Bronchial epithelial cell (primary cell): ENCODE measurements around the gene SEMA4D. TPM values are rescaled to one million over a fixed set of nuclear protein-coding genes. Genes with fewer than 3 reads are reported as not detected.

Source experiments
- DNase-seq: peaks from one replicate; pipeline ENCODE4 v3.0.0-alpha.2; 2010; ENCODE audit warnings: low read depth
- FAIRE-seq: peaks from 2 replicates; lab custom pipeline; 2011; peaks lifted over from hg19 to GRCh38; lab: Jason Lieb, UNC
- H3K27me3 ChIP-seq: 2 replicates; pipeline ENCODE4 v1.5.1; 2011; ENCODE audit warnings: low read length; ENCODE audit not compliant: control insufficient read depth, insufficient read depth
- H3K36me3 ChIP-seq: 2 replicates; pipeline ENCODE4 v1.5.1; 2011; ENCODE audit warnings: low read length; ENCODE audit not compliant: control insufficient read depth, insufficient read depth
- H3K4me3 ChIP-seq: 2 replicates; pipeline ENCODE4 v1.5.1; 2011; ENCODE audit warnings: mild to moderate bottlenecking, low read depth, low read length, control low read depth
- total RNA-seq: library from RNA; depleted of rRNA; stranded (reverse); fragments of >200 nt; gene quantifications from 2 replicates; pipeline ENCODE4 v1.2.1, GENCODE V29; 2014
- TF ChIP-seq, protein P1 (sequence below): IDR thresholded peaks from 2 replicates; pipeline ENCODE4 v1.5.1; 2011; ENCODE audit warnings: mild to moderate bottlenecking, moderate library complexity, low read length, control low read depth, inconsistent platforms; ENCODE audit not compliant: insufficient read depth, severe bottlenecking

Gene SEMA4D
- total RNA-seq, 1 donor from 2014 or later, result 1.8 TPM

DNA sequence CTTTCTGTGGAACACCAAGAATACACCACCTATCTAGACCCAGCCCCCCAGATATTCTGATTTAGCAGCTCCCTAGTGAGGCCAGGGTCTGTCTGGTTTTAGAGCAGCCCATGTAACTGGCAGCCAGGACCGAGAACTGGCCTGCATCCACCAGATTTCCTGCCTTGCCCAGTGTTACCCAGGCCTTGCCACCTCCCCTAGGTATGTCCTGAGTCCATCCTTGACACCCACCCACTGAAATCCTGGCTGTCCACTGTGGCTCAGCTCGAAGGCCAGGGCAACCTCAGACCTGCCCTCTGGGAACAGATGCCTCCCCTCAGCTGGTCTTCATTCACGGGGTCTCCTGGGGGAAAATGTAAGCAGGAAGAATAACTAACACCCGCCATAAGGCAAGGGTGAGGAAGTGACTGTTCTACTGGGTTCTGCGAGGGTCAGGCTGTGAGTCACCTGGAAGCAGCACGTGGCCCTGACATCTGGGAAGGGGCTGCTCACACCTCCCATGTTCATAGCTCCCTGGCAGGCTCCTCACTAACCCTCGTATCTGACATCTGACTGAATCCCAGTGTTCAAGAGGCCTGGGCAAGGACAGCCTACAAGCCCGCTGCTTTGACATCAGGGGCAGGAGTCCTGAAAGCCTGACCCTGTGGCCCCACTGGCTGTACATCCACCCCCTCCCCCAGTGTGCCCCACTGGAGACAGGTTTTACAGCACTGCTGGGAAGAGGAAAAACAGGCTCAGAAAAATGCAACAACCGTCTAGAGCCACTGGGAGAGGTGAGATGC lies 72.7 kb downstream of the SEMA4D start:
- FAIRE-seq (peak; percentile 60), DNase-seq (no peak)
- Histone ChIP-seq H3K27me3 (no peaks in the 10 kb centered on the region), H3K36me3 (no peaks in the 10 kb centered on the region), H3K4me3 (no peak overlapping the region)
- TF ChIP-seq, protein P1, sequence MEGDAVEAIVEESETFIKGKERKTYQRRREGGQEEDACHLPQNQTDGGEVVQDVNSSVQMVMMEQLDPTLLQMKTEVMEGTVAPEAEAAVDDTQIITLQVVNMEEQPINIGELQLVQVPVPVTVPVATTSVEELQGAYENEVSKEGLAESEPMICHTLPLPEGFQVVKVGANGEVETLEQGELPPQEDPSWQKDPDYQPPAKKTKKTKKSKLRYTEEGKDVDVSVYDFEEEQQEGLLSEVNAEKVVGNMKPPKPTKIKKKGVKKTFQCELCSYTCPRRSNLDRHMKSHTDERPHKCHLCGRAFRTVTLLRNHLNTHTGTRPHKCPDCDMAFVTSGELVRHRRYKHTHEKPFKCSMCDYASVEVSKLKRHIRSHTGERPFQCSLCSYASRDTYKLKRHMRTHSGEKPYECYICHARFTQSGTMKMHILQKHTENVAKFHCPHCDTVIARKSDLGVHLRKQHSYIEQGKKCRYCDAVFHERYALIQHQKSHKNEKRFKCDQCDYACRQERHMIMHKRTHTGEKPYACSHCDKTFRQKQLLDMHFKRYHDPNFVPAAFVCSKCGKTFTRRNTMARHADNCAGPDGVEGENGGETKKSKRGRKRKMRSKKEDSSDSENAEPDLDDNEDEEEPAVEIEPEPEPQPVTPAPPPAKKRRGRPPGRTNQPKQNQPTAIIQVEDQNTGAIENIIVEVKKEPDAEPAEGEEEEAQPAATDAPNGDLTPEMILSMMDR, result no peak

DNA sequence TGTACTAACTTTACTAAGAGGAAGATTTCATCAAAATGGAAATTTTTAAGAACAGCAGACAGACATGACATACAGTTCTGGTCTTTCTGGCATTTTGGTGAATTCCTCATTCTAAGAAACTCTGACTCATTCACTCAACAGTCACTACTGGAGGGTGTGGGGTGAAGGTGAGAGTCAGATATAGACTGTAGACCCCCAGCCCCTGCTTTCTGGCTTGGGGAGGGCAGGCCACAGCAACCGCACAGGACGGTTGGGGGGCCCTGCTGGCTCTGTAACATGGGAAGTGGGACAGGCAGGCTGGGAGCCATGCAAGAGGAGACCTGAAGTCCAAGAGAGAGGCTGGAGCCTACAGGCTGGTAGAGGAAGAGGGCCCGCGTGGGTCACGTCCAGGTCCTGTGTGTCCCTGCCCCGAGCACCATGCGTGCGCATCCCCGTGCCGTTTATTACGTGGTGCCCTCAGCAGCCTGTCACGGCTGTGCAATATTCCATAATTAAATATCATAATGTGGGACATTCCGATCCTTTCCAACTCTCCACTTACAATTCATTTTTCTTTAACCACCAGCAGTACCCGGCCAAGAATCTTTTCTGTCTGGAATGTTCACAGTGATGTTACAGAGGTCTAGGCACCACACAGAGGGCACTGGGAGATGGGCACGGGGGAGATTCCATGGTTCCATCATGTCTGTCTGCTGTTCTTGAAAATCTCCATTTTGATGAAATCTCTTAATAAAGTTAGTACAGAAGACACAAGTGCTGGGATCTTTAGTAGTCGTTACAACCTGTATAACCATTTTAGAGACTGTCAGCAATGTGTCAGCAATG lies 75.5 kb downstream of the SEMA4D start:
- Histone ChIP-seq H3K4me3 (no peak overlapping the region), H3K27me3 (no peaks in the 10 kb centered on the region), H3K36me3 (no peaks in the 10 kb centered on the region)
- DNase-seq (peak; percentile 43), FAIRE-seq (no peak)
- TF ChIP-seq, protein P1, result no peak

DNA sequence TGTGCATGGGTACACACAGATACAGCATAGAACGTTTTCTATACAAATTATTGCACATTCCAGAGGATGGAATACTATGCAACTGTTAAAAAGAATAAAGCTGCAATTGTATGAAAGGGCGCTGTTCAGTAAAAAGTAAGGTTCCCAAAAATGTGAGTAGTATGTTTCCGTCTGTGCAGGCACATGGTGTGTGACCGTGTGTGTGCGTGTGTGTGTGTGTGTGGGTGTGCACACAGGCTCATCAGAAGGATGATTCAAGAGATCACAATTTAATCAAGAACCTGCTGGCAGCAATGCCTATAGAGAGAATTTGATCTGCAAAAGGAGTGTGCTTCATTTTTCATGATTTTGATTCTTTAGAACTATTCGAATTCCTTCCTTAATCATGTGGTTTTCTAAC lies 76.3 kb downstream of the SEMA4D start:
- Histone ChIP-seq H3K4me3 (no peak overlapping the region), H3K27me3 (no peaks in the 10 kb centered on the region), H3K36me3 (no peaks in the 10 kb centered on the region)
- DNase-seq, result no peak
- FAIRE-seq, result no peak
- TF ChIP-seq, protein P1, result no peak

DNA sequence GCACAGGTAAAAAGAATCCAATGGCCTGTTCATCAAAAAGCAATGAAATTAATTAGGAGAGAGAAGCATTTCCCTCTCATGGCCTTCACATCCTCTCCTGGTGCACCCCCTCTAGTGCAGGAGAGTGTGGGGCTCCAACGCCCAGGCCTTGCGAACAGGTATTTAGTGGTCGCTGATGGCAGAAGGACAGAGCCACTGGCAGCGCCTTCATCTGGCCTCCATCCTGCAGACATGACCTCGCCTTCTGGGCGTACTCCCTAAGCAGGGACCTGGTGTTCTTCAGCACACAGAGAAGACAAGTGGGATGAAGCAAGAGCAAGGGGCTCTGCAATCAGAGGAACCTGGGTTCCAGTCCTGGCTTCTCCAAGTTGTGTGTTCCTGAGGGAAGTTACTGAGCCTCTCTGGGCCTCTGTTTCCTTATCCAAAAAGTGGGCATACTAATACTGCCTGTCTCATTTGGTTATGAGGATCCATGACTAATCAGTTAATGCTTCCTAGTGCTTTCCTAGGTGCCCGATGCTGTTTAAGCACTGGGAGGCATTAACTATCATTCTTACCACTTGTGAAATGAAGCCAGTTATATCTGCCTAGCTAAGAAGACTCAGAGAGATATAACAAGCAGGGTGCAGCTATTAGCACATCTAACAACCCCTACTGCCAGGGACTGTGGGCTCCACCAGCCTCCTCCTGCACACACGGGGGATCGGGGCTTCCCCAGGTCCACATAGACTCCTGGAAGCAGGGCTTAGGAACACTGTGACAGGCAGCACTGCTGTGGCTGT lies 77.3 kb downstream of the SEMA4D start:
- peak; percentile 47 for FAIRE-seq
- Histone ChIP-seq H3K4me3 (no peak overlapping the region), H3K27me3 (no peaks in the 10 kb centered on the region), H3K36me3 (no peaks in the 10 kb centered on the region)
- DNase-seq, result no peak
- TF ChIP-seq, protein P1, result no peak

DNA sequence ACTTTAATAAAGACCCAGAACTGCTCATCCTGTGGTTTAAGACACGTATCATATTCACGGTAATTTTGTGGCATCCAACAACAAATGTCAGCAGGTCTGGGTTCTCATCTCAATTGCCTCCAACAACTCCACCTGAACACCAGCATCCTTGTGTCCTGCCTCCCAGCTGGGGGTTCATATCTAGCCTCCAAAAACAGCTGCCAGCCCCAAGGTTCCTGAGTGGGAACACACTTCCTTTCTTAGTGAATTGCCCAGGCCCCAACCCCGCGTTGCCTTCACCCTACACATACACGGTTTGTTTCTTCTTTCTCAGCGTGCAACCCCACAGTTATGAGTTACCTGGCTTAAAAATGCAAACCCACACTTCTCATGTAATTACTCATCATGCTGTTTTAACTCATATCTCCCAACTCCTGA lies 77.9 kb downstream of the SEMA4D start:
- DNase-seq, result no peak
- H3K36me3 ChIP-seq, result no peaks in the 10 kb centered on the region
- TF ChIP-seq, protein P1, result no peak
- H3K27me3 ChIP-seq, result no peaks in the 10 kb centered on the region
- FAIRE-seq, result no peak
- no peak overlapping the region for H3K4me3 ChIP-seq
